SHP77 (cell line): ENCODE results near the gene PRKD3.
"Not testable (repeated sequence)": the region's sequence is repeated elsewhere in the genome, so short reads cannot be mapped to it uniquely, and the experiment has no call there.

Experiments used
- DNase-seq, 2 experiments: peaks; one replicate each; lab custom pipeline; 2025; lab: John Stamatoyannopoulos, UW

The PRKD3 gene

GRCh38 chr2:37316181-37316580, 8.5 kb downstream of the PRKD3 start:
- no peak for DNase-seq

- DNase-seq: no peak
Measured at GRCh38 chr2:37315364-37315763, 9.3 kb downstream of the PRKD3 start.

GRCh38 chr2:37307500-37307899, 17.1 kb downstream of the PRKD3 start:
- no peak for DNase-seq

- DNase-seq: no peak
Measured at GRCh38 chr2:37306024-37306423, 18.6 kb downstream of the PRKD3 start.

GRCh38 chr2:37302701-37303252, 21.9 kb downstream of the PRKD3 start:
- no peak for DNase-seq

GRCh38 chr2:37301408-37301807, 23.2 kb downstream of the PRKD3 start:
- no peak for DNase-seq

GRCh38 chr2:37300578-37300977, 24.1 kb downstream of the PRKD3 start:
- DNase-seq: no peak

GRCh38 chr2:37300146-37300545, 24.5 kb downstream of the PRKD3 start:
- DNase-seq: no peak

- DNase-seq: no peak
Measured at GRCh38 chr2:37297632-37298031, 27.0 kb downstream of the PRKD3 start.

GRCh38 chr2:37295469-37296073, 29.1 kb downstream of the PRKD3 start:
- DNase-seq: no peak

- not testable (repeated sequence) for DNase-seq
Measured at GRCh38 chr2:37294858-37295257, 29.8 kb downstream of the PRKD3 start.

- DNase-seq: no peak
Measured at GRCh38 chr2:37291680-37292079, 33.0 kb downstream of the PRKD3 start.

- peak; percentile 6 for DNase-seq
Measured at GRCh38 chr2:37287966-37288365, 36.7 kb downstream of the PRKD3 start.

- DNase-seq: no peak
Measured at GRCh38 chr2:37284381-37284780, 40.3 kb downstream of the PRKD3 start.

GRCh38 chr2:37283207-37283606, 41.4 kb downstream of the PRKD3 start:
- no peak for DNase-seq

- no peak for DNase-seq
Measured at GRCh38 chr2:37282746-37283145, 41.9 kb downstream of the PRKD3 start.

- no peak for DNase-seq
Measured at GRCh38 chr2:37281916-37282315, 42.7 kb downstream of the PRKD3 start.

- no peak for DNase-seq
Measured at GRCh38 chr2:37276291-37276690, 48.3 kb downstream of the PRKD3 start.
